Thyroid gland (tissue), 4 donors: ENCODE data around the gene CDYL.

ENCODE experiments used
- POLR2A ChIP-seq, 2 donors: fragments of 450-650 bp; IDR thresholded peaks; one replicate each; pipeline ENCODE4 v1.6.1; 2017; ENCODE audit warnings: antibody characterized with exemption in 2 of 2, mild to moderate bottlenecking in 2 of 2, moderate library complexity in 1 of 2
- TF ChIP-seq, protein P1 (sequence below), 6 experiments: fragments of 200-600 bp in 3 of 6; fragments of 450-650 bp in 3 of 6; sonication (generic) in 3 of 6; IDR thresholded peaks; one replicate each; pipeline ENCODE4 v1.5.1; 2016 to 2019; ENCODE audit warnings: antibody characterized with exemption in 6 of 6, mild to moderate bottlenecking in 2 of 6, inconsistent platforms in 1 of 6, moderate library complexity in 1 of 6

DNA sequence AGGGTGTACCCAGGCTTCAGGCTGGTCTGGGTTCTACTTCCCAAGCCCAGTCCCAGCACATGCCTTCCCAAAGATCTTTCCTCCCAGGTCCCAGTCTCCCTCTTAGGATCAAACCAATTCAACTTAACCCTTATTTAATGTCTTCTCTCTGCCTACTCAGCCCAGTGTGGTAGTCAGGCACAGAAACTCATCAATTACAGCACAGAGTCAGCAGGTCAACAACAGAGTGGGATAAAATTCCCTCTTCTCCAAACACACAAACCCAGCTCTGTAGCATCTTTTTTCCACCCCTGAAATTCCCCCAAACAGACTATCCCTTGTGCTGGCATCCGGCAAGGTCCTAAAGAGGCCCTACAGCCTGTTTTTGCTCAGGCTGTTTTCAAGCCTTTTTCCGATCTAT lies 47.3 kb upstream of the CDYL start:
- TF ChIP-seq, protein P1, sequence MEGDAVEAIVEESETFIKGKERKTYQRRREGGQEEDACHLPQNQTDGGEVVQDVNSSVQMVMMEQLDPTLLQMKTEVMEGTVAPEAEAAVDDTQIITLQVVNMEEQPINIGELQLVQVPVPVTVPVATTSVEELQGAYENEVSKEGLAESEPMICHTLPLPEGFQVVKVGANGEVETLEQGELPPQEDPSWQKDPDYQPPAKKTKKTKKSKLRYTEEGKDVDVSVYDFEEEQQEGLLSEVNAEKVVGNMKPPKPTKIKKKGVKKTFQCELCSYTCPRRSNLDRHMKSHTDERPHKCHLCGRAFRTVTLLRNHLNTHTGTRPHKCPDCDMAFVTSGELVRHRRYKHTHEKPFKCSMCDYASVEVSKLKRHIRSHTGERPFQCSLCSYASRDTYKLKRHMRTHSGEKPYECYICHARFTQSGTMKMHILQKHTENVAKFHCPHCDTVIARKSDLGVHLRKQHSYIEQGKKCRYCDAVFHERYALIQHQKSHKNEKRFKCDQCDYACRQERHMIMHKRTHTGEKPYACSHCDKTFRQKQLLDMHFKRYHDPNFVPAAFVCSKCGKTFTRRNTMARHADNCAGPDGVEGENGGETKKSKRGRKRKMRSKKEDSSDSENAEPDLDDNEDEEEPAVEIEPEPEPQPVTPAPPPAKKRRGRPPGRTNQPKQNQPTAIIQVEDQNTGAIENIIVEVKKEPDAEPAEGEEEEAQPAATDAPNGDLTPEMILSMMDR (IDR thresholded peaks at IDR 0.05): no peak
- TF ChIP-seq POLR2A (IDR thresholded peaks at IDR 0.05): no peak
